ENCODE data around the gene GMDS.

The GMDS gene

GRCh38 chr6:1895721-1896120 lies 349.7 kb downstream of the GMDS start:
- DNase-seq (ENCODE audit: low spot score): no peak

GRCh38 chr6:1894954-1895353 lies 350.5 kb downstream of the GMDS start:
- DNase-seq (ENCODE audit: low spot score): no peak

GRCh38 chr6:1893470-1894130 lies 351.8 kb downstream of the GMDS start:
- DNase-seq (ENCODE audit: low spot score): no peak

- DNase-seq (ENCODE audit: low spot score): no peak
Measured at GRCh38 chr6:1892716-1893115, 352.7 kb downstream of the GMDS start.

GRCh38 chr6:1890987-1891386 lies 354.4 kb downstream of the GMDS start:
- no peak for DNase-seq (ENCODE audit: low spot score)

- DNase-seq (ENCODE audit: low spot score): no peak
Measured at GRCh38 chr6:1890071-1890470, 355.3 kb downstream of the GMDS start.

- no peak for DNase-seq (ENCODE audit: low spot score)
Measured at GRCh38 chr6:1885576-1886011, 359.8 kb downstream of the GMDS start.

- DNase-seq (ENCODE audit: low spot score): no peak
Measured at GRCh38 chr6:1884313-1884712, 361.1 kb downstream of the GMDS start.

- DNase-seq (ENCODE audit: low spot score): no peak
Measured at GRCh38 chr6:1878330-1878729, 367.1 kb downstream of the GMDS start.

- no peak for DNase-seq (ENCODE audit: low spot score)
Measured at GRCh38 chr6:1873781-1874180, 371.6 kb downstream of the GMDS start.

- no peak for DNase-seq (ENCODE audit: low spot score)
Measured at GRCh38 chr6:1872649-1873131, 372.7 kb downstream of the GMDS start.

- DNase-seq (ENCODE audit: low spot score): no peak
Measured at GRCh38 chr6:1871724-1872315, 373.6 kb downstream of the GMDS start.

- no peak for DNase-seq (ENCODE audit: low spot score)
Measured at GRCh38 chr6:1870932-1871331, 374.5 kb downstream of the GMDS start.

GRCh38 chr6:1870251-1870650 lies 375.2 kb downstream of the GMDS start:
- no peak for DNase-seq (ENCODE audit: low spot score)

GRCh38 chr6:1869769-1870168 lies 375.6 kb downstream of the GMDS start:
- DNase-seq (ENCODE audit: low spot score): no peak

GRCh38 chr6:1869308-1869707 lies 376.1 kb downstream of the GMDS start:
- no peak for DNase-seq (ENCODE audit: low spot score)

GRCh38 chr6:1868561-1869261 lies 376.7 kb downstream of the GMDS start:
- no peak for DNase-seq (ENCODE audit: low spot score)

GRCh38 chr6:1867197-1867596 lies 378.2 kb downstream of the GMDS start:
- DNase-seq (ENCODE audit: low spot score): no peak

- no peak for DNase-seq (ENCODE audit: low spot score)
Measured at GRCh38 chr6:1865585-1865984, 379.8 kb downstream of the GMDS start.

- no peak for DNase-seq (ENCODE audit: low spot score)
Measured at GRCh38 chr6:1864496-1864895, 380.9 kb downstream of the GMDS start.

- DNase-seq (ENCODE audit: low spot score): no peak
Measured at GRCh38 chr6:1862411-1862810, 383.0 kb downstream of the GMDS start.

- DNase-seq (ENCODE audit: low spot score): no peak
Measured at GRCh38 chr6:1860756-1861348, 384.6 kb downstream of the GMDS start.

- DNase-seq (ENCODE audit: low spot score): no peak
Measured at GRCh38 chr6:1858859-1859258, 386.5 kb downstream of the GMDS start.
